SW480 (cell line): ENCODE results near the gene MLH3.
"Not testable (repeated sequence)": the region's sequence is repeated elsewhere in the genome, so short reads cannot be mapped to it uniquely, and the experiment has no call there.

Experiments used
- DNase-seq: peaks from one replicate; pipeline ENCODE4 v3.0.0-alpha.2; 2016; ENCODE audit warnings: low spot score

The MLH3 gene

DNA sequence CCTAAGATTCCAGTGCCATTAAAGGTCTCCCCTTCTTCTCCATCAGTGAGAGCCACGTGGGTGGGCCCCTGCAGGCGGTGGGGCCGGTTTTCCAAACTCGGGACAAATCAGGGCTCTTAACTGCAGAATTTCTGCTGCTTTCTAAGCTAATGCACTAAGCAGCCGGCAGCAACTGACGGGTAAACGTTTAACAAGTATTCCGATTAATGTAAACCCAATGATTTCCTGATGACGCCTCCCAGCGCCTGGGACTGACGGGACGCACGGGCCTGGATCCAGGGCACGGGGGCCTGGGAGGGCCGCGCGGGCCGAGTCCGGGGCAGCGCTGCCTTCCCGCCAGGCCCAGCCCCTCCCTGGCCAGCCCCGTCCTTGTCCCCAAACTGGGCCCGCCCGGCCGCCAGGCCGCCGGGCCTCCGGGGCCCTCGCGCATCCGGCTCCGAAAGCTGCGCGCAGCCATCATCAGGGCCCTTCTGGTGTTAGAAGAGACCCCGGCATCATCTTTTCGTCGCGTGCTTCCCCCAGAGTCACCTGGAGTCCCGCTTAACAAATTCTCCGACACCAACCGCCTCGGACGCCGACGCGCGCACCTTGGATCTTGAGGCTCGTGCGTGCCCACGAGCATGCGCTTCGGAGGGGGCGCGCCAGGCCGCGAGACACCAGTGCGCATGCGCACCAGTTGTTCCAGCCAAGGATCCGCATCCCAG is at the start of gene MLH3:
Gene MLH3, minus strand, starts transcription at position 616 of the 704 bp plus-strand sequence. CDS start 1,812 bp downstream, outside the sequence.
- peak; percentile 88 for DNase-seq

DNA sequence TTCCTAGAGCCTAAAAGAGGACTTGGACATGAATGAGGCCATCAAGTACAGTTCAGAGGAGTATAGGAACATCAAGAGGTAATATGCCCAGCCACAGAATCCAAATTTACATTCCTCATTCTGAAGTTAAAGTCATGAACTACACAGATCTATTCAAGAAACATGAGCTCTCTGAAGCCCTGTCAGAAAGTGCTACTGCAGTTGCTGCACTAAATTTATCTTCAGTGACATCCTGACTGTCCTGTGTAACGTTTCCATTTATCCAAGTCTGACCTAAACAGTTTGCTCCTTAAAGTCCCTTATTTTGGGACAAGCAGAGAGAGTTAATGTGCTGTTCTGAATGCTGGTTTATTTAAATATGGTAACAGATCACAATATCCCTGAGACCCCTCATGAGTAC is 47.4 kb upstream of the MLH3 start:
- DNase-seq = no peak

DNA sequence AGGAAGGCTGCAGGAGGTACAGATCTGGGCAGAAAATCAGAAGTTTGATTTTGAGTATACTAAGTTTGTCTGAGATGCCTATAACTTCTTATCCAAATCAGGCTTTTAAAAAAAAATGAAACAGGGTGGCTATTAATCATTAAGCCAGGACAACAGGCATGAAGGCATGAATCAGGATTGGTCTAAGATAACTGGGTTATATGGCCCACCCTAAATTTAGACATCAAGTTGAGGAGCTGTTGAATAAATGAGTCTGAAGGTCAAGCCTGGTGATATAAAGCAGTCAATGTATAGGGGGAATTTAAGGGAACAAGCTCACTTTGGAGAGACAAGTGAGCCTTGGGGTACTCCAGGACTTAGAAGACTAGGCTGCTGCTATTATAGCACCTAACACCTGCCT is 46.9 kb upstream of the MLH3 start:
- DNase-seq = no peak

- no peak for DNase-seq
These were observed 45.7 kb upstream of the MLH3 start for GRCh38 chr14:75096959-75097358.

DNA sequence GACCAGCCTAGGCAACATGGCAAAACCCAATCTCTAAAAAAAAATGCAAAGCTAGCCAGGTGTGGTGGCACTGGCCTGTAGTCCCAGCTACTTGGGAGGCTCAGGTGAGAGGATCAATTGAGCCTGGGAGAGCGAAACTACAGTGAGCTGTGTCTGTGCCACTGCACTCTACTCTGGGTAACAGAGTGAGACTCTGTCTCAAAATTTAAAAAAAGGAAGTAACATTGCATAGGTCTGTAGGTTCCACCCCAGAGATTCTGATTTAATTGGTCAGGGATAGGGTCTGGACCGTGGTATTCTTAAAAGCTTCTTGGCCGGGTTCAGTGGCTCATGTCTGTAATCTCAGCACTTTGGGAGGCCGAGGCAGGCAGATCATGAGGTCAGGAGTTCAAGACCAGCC is 44.4 kb upstream of the MLH3 start:
- DNase-seq = no peak

DNA sequence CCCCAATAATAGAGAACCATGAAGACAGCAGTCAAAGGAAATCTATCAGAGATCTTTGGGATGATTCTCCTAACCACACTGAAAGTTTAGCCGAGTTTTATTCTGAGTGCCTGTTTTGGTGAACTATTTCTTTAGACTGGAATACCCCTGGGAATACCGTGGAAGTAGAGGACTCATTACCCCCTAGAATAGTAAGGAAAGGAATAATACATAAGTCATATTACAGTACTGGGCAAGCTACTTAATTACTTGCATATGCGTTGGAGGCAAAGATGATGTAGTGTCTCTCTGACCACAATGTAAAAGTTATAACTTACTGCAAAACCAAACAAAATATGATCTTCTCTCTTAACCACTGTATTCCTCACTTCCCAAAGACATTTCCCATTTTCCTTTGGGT is 43.6 kb upstream of the MLH3 start:
- no peak for DNase-seq

GRCh38 chr14:75092698-75093097 is 41.4 kb upstream of the MLH3 start:
- DNase-seq = no peak

- no peak for DNase-seq
These were observed 40.0 kb upstream of the MLH3 start for GRCh38 chr14:75091251-75091650.

DNA sequence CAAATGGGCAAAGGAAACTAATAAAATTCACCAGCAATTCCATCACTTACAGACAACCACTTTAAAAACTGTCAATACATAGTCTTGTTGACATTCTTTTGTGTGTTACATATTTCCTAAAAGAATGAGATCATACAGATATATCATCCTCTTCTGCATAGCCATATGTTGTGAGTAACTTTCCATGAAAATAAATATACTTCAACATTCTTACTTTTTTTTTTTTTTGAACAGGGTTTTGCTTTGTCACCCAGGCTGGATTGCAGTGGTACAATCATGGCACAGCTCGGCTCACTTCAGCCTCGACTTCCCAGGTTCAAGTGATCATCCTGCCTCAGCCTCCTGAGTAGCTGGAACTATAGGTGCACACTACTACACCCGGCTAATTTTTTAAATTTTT is 39.1 kb upstream of the MLH3 start:
- DNase-seq = no peak

DNA sequence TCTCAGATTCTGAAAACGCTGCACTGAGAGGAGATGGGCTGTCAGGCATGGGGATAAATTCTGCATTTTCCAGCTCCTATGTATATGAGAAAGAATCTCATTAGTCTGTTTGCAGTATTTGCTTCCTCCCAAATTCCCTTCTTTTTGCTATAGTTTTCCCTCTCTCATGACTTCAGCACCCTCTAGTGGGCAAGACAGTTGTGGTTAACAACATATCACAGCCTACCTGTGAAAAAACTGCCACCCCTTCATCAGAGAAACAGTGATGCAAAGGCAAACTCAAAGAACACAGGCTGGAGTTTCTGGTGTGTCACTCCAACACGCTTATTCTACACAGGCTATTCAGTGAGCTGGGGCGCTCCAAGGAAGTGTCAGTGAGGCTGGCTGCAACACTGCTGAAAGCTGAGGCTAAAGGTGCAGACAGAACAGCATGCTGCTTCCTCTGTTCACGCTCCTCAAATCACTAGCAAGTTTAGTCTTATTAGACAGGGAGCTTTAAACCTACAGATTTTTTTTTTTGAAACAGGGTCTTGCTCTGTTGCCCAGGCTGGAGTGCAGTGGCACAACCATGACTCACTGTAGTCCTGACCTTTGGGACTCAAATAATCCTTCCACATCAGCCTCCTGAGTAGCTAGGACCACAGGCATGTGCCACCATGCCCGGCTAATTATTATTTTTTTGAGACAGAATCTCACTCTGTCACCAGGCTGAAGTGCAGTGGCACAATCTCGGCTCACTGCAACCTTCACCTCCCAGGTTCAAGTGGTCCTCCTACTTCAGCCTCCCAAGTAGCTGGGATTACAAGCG is 37.5 kb upstream of the MLH3 start:
- DNase-seq = peak; percentile 68

GRCh38 chr14:75088153-75088552 is 36.9 kb upstream of the MLH3 start:
- no peak for DNase-seq

DNA sequence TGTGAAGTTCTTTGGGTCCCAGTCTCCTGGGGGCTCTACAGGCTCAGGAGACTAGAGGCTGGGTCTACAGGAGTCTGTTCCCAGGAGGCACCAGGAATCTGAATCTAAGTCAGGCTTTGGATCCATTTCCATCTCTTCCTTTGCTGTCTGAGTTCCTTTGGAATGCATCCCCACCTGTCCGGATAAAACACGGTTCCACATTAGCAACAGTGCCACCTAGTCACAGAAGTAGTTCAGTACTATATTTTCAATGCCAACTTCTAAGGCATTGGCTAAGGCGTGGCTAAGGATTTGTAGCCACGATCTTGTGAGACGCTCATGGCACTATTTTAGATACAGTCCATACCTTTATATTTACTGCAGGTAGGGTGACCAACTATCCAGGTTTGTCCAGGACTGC is 33.2 kb upstream of the MLH3 start:
- peak; percentile 22 for DNase-seq

- DNase-seq = no peak
These were observed 32.0 kb upstream of the MLH3 start for GRCh38 chr14:75083271-75083670.

DNA sequence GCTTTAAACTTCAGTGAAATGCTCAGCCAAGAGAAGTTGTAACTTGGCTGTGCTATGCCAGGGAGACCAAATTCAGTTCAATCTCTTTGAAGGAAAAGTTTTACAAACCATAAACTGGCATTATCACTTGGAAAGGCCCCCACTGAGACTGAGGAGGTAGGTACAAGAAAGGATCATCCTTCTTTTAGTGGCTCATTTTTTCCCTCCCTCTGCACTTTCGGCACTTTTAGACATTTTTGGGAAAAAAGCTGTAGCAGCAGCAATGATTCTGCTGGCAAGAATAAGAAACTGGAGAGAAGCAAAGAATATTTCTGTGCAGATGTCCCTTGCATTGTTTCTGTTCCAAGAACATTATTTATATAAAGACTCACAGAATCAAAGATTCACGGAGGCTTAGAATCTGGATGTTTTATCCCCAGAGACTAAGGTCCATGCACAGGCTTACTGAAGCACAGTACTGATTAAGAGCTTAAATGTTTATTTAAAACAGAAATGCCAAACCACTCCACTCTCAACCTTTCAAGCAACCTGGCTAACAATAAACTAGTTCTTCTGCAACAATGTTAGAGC is 30.5 kb upstream of the MLH3 start:
- no peak for DNase-seq

GRCh38 chr14:75079521-75079920 is 28.3 kb upstream of the MLH3 start:
- no peak for DNase-seq

GRCh38 chr14:75077794-75078193 is 26.5 kb upstream of the MLH3 start:
- DNase-seq = no peak

DNA sequence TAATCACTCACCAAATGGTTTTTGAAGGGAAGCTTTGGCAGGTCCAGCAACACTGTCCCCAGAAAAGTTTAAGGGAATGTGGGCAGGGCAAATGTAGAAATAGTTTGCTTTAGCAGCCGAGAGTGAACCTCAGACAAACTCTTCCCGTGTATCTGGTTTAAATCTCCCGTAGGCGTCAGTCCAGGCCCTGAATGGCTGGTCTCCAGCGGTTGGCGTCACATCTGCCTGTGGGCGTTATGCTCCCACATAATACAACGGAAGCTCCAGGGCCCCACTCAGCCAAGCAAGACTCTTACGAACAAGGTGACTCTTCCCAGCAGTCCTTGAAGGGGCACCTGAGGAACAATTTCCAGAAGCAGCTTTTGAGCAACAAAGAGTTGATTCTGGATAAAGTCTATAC is 19.1 kb upstream of the MLH3 start:
- no peak for DNase-seq

DNA sequence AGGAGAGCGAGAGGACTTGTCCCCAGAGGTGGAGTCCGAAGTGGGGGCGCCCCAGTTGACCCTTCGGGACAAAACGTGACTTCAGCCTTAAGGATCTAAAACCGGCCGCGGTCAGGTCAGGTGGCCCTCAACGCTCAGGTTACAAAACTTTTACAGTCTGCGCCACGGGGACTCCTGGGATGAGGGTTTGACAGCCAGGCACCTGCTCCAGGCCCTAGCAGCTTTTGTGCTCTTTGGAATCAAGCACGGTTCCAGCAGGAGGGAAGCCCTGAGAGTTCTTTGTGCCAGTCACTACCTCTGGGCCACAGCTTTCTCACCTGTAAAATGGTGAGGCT is 18.5 kb upstream of the MLH3 start:
- no peak for DNase-seq

DNA sequence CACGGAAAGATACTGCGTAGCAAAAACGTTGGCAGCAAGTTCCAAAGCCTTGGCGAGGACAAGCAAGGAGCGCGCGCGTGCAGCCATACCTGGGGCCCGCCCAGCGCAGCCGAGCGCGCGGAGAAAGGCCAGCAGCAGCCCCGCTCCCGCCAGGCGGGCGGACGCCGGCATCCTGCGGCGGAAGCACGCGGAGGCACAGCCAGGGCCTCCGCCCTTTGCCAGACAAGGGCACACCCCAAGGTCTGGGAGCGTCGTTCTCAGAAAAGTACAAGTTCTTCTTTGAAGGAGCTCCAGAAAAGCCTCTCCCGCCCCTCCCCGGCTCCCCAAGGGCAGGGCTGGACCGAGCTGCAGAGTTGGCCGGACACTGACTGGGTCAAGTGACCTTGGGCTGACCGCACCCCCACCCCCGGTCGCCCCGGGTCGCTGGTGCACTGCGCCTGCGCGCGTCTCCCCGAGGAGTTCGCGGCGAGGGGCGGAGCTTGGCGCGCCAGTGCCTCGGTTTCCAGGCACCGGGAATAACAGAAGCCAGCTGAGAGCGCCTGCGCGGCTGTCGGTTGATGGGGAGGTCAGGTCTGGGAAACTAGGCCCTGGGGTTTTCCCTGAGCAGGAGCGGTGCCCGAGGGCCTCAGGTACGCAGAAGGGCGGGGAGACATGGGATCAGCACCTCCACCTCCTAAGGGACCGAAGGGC is 18.0 kb upstream of the MLH3 start, which contains the start of gene ZC2HC1C:
Gene ZC2HC1C, plus strand, starts transcription at position 521 of the 690 bp plus-strand sequence. CDS start 933 bp downstream, outside the sequence.
- peak; percentile 89 for DNase-seq

DNA sequence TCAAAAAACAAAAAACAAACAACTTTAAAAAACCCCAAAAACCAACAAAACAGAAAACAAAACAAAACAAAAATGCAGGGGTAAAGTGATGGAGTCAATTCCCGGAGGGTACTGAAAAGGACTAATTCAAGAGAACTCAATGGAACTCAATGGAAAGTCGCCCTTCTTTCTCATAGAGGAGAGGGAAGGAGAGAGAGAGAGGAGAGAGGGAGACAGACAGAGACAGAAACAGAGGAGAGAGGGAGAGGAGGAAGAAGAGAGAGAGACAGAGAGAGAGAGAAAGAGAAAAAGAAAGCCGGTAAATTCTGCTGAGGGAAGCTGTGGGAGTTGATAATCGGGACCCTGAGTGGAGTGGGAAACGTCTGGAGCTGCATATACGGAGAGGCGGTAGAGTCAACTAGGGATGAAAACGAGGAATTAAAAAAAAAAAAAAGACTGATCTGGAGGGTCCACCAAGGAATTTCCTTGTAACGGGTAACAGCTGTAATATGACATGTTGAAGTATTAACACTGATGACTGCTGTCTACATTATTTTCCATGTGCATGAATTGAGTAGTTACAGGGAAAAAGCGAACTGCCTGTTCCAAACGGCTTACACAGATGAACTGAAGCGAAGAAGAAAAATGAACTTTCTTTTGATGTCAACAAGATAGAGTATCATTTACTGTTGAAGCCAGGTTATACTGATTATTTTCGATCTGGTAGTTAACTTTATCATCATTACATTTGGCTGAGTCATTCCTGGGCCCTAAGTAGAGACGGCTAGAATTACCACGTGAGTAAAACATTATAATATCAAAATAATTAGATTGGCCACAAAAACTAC is 17.2 kb upstream of the MLH3 start:
- DNase-seq = no peak

- DNase-seq = not testable (repeated sequence)
These were observed 16.5 kb upstream of the MLH3 start for GRCh38 chr14:75067765-75068164.

GRCh38 chr14:75067212-75067611 is 15.9 kb upstream of the MLH3 start:
- no peak for DNase-seq
